A673 (cell line): ENCODE results near the gene HEMGN.
"Not testable (repeated sequence)": the region's sequence is repeated elsewhere in the genome, so short reads cannot be mapped to it uniquely, and the experiment has no call there.

Source experiments
- CTCF ChIP-seq: fragments of 300-800, 200-600 bp; sonication (generic); conservative IDR thresholded peaks from 2 replicates; pipeline ENCODE4 v1.5.1; 2017; ENCODE audit warnings: low read depth, mild to moderate bottlenecking, antibody characterized with exemption, low read length, moderate library complexity, mixed read lengths
- EZH2 ChIP-seq: fragments of 200-600 bp; sonication (generic); IDR thresholded peaks from 2 replicates; pipeline ENCODE4 v1.6.1; 2017; ENCODE audit warnings: borderline replicate concordance, low read depth, mild to moderate bottlenecking, mixed read lengths, antibody characterized with exemption, low read length; ENCODE audit not compliant: poor library complexity, severe bottlenecking

GRCh38 chr9:97945470-97945869, 7.5 kb upstream of the HEMGN start:
- TF ChIP-seq EZH2, CTCF: not testable (repeated sequence)
